Peyer's patch (tissue), 4 donors: Measurements from ENCODE around the gene NBAS. TPM values are rescaled to one million over a fixed set of nuclear protein-coding genes. Genes with fewer than 3 reads are reported as not detected.

ENCODE experiments used
- DNase-seq, 3 donors: peaks; one replicate each; pipeline ENCODE4 v3.0.0-alpha.2; 2017 to 2019
- H3K27ac ChIP-seq, 4 donors: fragments of 200-600 bp; sonication (generic); one replicate each; pipeline ENCODE4 v1.5.1; 2016 to 2019
- H3K27me3 ChIP-seq, 2 donors: fragments of 200-600 bp; sonication (generic); one replicate each; pipeline ENCODE4 v1.5.1; 2019
- H3K36me3 ChIP-seq, 3 donors: fragments of 200-600 bp; sonication (generic); one replicate each; pipeline ENCODE4 v1.5.1; 2016 to 2019
- H3K4me1 ChIP-seq, 4 donors: fragments of 200-600 bp; sonication (generic); one replicate each; pipeline ENCODE4 v1.5.1; 2016 to 2019
- H3K4me3 ChIP-seq, 4 donors: fragments of 200-600 bp; sonication (generic); 1 replicate in 3 of 4; 2 replicates in 1 of 4; pipeline ENCODE4 v1.5.1; 2016 to 2019; ENCODE audit warnings: mild to moderate bottlenecking in 1 of 4
- H3K9me3 ChIP-seq, 4 donors: fragments of 200-600 bp; sonication (generic); one replicate each; pipeline ENCODE4 v1.5.1; 2016 to 2019; ENCODE audit warnings: mild to moderate bottlenecking in 1 of 4
- CTCF ChIP-seq, 6 experiments: fragments of 450-650 bp in 4 of 6; fragments of 200-600 bp in 2 of 6; sonication (generic) in 1 of 6; IDR thresholded peaks; one replicate each; pipeline ENCODE4 v1.5.1; 2017 to 2019; ENCODE audit warnings: antibody characterized with exemption in 6 of 6, mild to moderate bottlenecking in 3 of 6, moderate library complexity in 1 of 6
- POLR2A ChIP-seq, 2 donors: fragments of 450-650 bp; IDR thresholded peaks; one replicate each; pipeline ENCODE4 v1.5.1; 2017; ENCODE audit warnings: antibody characterized with exemption in 2 of 2, mild to moderate bottlenecking in 2 of 2, moderate library complexity in 2 of 2
- total RNA-seq, 4 donors: library from RNA; depleted of rRNA; stranded (reverse); fragments of >200 nt; gene quantifications; one replicate each; pipeline ENCODE4 v1.1.0, GENCODE V29; 2016

The NBAS gene
- total RNA-seq, 4 donors from 2014 or later, result 43.2 to 70.2 (median 55.3) TPM

GRCh38 chr2:15300624-15301573, 260.2 kb downstream of the NBAS start:
- Histone ChIP-seq H3K4me3 (no peak overlapping the region), H3K27ac (no peak overlapping the region), H3K4me1 (no peaks in the 10 kb centered on the region), H3K9me3 (no peaks in the 10 kb centered on the region), H3K27me3 (no peaks in the 10 kb centered on the region), H3K36me3 (peaks cover 0 to 25% (median 0%) of the 10 kb centered on the region in 3 donors)
- TF ChIP-seq POLR2A (IDR thresholded peaks at IDR 0.05), result no peak
- no peak for TF ChIP-seq CTCF (IDR thresholded peaks at IDR 0.05)
- DNase-seq, result no peak

- H3K27me3 ChIP-seq, result no peaks in the 10 kb centered on the region
- no peak overlapping the region for H3K4me3 ChIP-seq
- H3K27ac ChIP-seq, result no peak overlapping the region
- peaks cover 0 to 25% (median 0%) of the 10 kb centered on the region in 3 donors for H3K36me3 ChIP-seq
- TF ChIP-seq CTCF (IDR thresholded peaks at IDR 0.05), result no peak
- TF ChIP-seq POLR2A (IDR thresholded peaks at IDR 0.05), result no peak
- H3K9me3 ChIP-seq, result no peaks in the 10 kb centered on the region
- DNase-seq, result no peak
- H3K4me1 ChIP-seq, result no peaks in the 10 kb centered on the region
Observed at GRCh38 chr2:15299904-15300520, 261.1 kb downstream of the NBAS start.

GRCh38 chr2:15298770-15299169, 262.4 kb downstream of the NBAS start:
- DNase-seq, result no peak
- H3K27ac ChIP-seq, result no peak overlapping the region
- no peaks in the 10 kb centered on the region for H3K9me3 ChIP-seq
- H3K4me1 ChIP-seq, result no peaks in the 10 kb centered on the region
- H3K4me3 ChIP-seq, result no peak overlapping the region
- no peak for TF ChIP-seq POLR2A (IDR thresholded peaks at IDR 0.05)
- TF ChIP-seq CTCF (IDR thresholded peaks at IDR 0.05), result no peak
- H3K36me3 ChIP-seq, result peaks cover 0 to 21% (median 0%) of the 10 kb centered on the region in 3 donors
- no peaks in the 10 kb centered on the region for H3K27me3 ChIP-seq

- TF ChIP-seq CTCF (IDR thresholded peaks at IDR 0.05) (no peak), POLR2A (IDR thresholded peaks at IDR 0.05) (no peak)
- H3K4me3 ChIP-seq, result no peak overlapping the region
Observed at GRCh38 chr2:15293262-15293937, 267.7 kb downstream of the NBAS start.

GRCh38 chr2:15287447-15288184, 273.5 kb downstream of the NBAS start:
- Histone ChIP-seq H3K4me1 (no peaks in the 10 kb centered on the region), H3K36me3 (peaks cover 0 to 64% (median 0%) of the 10 kb centered on the region in 3 donors), H3K27ac (no peak overlapping the region), H3K9me3 (no peaks in the 10 kb centered on the region), H3K27me3 (no peaks in the 10 kb centered on the region), H3K4me3 (no peak overlapping the region)
- DNase-seq, result no peak
- no peak for TF ChIP-seq CTCF (IDR thresholded peaks at IDR 0.05)
- TF ChIP-seq POLR2A (IDR thresholded peaks at IDR 0.05), result no peak

More at GRCh38 chr2:15293262-15293937, 267.7 kb downstream of the NBAS start:
- Histone ChIP-seq H3K4me1 (no peaks in the 10 kb centered on the region), H3K36me3 (peaks cover 0 to 47% (median 0%) of the 10 kb centered on the region in 3 donors), H3K27me3 (no peaks in the 10 kb centered on the region), H3K9me3 (no peaks in the 10 kb centered on the region), H3K27ac (no peak overlapping the region)
- DNase-seq, result no peak
